Thyroid gland (tissue), 4 donors: ENCODE measurements around the gene TBC1D5.

Experiments used
- CTCF ChIP-seq, 6 experiments: fragments of 200-600 bp in 3 of 6; fragments of 450-650 bp in 3 of 6; sonication (generic) in 3 of 6; IDR thresholded peaks; one replicate each; pipeline ENCODE4 v1.5.1; 2016 to 2019; ENCODE audit warnings: antibody characterized with exemption in 6 of 6, mild to moderate bottlenecking in 2 of 6, inconsistent platforms in 1 of 6, moderate library complexity in 1 of 6
- POLR2A ChIP-seq, 2 donors: fragments of 450-650 bp; IDR thresholded peaks; one replicate each; pipeline ENCODE4 v1.6.1; 2017; ENCODE audit warnings: antibody characterized with exemption in 2 of 2, mild to moderate bottlenecking in 2 of 2, moderate library complexity in 1 of 2

- TF ChIP-seq CTCF (IDR thresholded peaks at IDR 0.05) (no peak), POLR2A (IDR thresholded peaks at IDR 0.05) (no peak)
These were observed 10.6 kb upstream of the TBC1D5 start for GRCh38 chr3:17752876-17753631.
